Endothelial cell (in vitro differentiated cells): ENCODE measurements around the gene RTL5. TPM values are rescaled to one million over a fixed set of nuclear protein-coding genes. Genes with fewer than 3 reads are reported as not detected.

Experiments used
- DNase-seq: peaks from one replicate; pipeline ENCODE4 v3.0.0; 2021; ENCODE audit warnings: low spot score
- H3K27ac Mint-ChIP-seq: one replicate; pipeline ENCODE4 v1.8.0; 2021; ENCODE audit warnings: mixed read lengths, inconsistent platforms; ENCODE audit not compliant: unreplicated experiment
- H3K27me3 Mint-ChIP-seq: one replicate; pipeline ENCODE4 v1.8.0; 2021; ENCODE audit warnings: mild to moderate bottlenecking, moderate library complexity, mixed read lengths, inconsistent platforms; ENCODE audit not compliant: unreplicated experiment
- H3K36me3 Mint-ChIP-seq: one replicate; pipeline ENCODE4 v1.8.0; 2021; ENCODE audit warnings: mild to moderate bottlenecking, low read depth, mixed read lengths, inconsistent platforms; ENCODE audit not compliant: unreplicated experiment
- H3K4me1 Mint-ChIP-seq: one replicate; pipeline ENCODE4 v1.8.0; 2021; ENCODE audit warnings: mild to moderate bottlenecking, mixed read lengths, inconsistent platforms; ENCODE audit not compliant: unreplicated experiment
- H3K4me3 Mint-ChIP-seq: one replicate; pipeline ENCODE4 v1.8.0; 2021; ENCODE audit warnings: mild to moderate bottlenecking, mixed read lengths, inconsistent platforms; ENCODE audit not compliant: unreplicated experiment
- H3K9me3 Mint-ChIP-seq: one replicate; pipeline ENCODE4 v1.8.0; 2021; ENCODE audit warnings: mixed read lengths, inconsistent platforms; ENCODE audit not compliant: unreplicated experiment
- total RNA-seq: library from RNA; stranded (reverse); fragmentation: NEBNext Ultra II Directional; extraction: Animal tissue kit (Norgen Biotek cat#: 25700); gene quantifications from one replicate; pipeline ENCODE4 v1.2.1, GENCODE V29; 2021; ENCODE audit not compliant: unreplicated experiment
- TF ChIP-seq, protein P1 (sequence below): fragments of 200-600 bp; sonication (generic); IDR thresholded peaks from one replicate; pipeline ENCODE4 v1.5.0; 2021; ENCODE audit warnings: antibody characterized with exemption; ENCODE audit not compliant: unreplicated experiment

RTL5 gene
- total RNA-seq, 1 donor from 2014 or later = 8.5 TPM

DNA sequence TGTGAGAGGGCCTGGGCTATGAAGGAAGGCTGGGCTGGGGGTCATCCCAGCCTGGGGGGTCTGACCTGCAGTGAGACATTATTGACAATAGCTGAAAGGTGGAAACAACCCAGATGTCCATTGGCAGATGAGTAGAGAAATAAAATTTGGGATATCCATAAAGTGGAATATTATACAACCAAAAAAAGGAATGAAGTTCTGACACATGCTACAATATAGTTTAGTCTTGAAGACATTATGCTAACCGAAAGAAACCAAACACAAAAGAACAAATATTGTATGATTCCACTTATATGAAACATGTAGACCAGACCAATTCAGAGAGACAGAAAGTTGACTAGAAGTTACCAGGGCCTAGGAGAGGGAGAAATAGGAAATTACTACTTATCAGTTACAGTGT is 44.7 kb downstream of the RTL5 start:
- Mint-ChIP-seq H3K27me3 (peaks cover 2% of the 10 kb centered on the region), H3K9me3 (no peaks in the 10 kb centered on the region), H3K4me1 (peaks cover 24% of the 10 kb centered on the region), H3K27ac (peak overlapping the region; percentile 74), H3K36me3 (peaks cover 9% of the 10 kb centered on the region), H3K4me3 (no peak overlapping the region)
- DNase-seq = no peak
- TF ChIP-seq, protein P1, sequence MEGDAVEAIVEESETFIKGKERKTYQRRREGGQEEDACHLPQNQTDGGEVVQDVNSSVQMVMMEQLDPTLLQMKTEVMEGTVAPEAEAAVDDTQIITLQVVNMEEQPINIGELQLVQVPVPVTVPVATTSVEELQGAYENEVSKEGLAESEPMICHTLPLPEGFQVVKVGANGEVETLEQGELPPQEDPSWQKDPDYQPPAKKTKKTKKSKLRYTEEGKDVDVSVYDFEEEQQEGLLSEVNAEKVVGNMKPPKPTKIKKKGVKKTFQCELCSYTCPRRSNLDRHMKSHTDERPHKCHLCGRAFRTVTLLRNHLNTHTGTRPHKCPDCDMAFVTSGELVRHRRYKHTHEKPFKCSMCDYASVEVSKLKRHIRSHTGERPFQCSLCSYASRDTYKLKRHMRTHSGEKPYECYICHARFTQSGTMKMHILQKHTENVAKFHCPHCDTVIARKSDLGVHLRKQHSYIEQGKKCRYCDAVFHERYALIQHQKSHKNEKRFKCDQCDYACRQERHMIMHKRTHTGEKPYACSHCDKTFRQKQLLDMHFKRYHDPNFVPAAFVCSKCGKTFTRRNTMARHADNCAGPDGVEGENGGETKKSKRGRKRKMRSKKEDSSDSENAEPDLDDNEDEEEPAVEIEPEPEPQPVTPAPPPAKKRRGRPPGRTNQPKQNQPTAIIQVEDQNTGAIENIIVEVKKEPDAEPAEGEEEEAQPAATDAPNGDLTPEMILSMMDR = no peak

DNA sequence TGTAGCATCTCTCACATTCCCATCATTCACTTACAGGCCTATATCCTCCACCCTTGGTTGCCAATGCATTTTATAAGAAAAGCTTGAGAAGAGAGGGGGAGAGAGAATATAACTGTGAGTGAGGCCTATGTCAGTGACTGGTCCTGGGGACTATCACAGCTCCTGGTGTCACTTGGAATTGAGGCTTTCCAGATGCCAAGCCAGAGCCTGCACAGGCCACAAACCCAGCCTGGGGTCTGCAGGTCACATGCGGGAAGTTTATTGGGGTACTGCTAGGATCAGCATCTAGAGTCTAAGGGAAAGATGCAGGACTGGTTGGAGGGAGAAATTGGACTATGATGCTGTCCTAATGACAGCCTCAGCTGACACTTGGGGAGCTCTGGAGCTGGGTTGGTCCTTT is 47.6 kb downstream of the RTL5 start:
- DNase-seq = no peak
- no peaks in the 10 kb centered on the region for H3K9me3 Mint-ChIP-seq
- H3K27me3 Mint-ChIP-seq = peaks cover 9% of the 10 kb centered on the region
- peak overlapping the region; percentile 30 for H3K27ac Mint-ChIP-seq
- peaks cover 45% of the 10 kb centered on the region for H3K4me1 Mint-ChIP-seq
- TF ChIP-seq, protein P1 = no peak
- H3K36me3 Mint-ChIP-seq = peaks cover 16% of the 10 kb centered on the region
- H3K4me3 Mint-ChIP-seq = no peak overlapping the region

DNA sequence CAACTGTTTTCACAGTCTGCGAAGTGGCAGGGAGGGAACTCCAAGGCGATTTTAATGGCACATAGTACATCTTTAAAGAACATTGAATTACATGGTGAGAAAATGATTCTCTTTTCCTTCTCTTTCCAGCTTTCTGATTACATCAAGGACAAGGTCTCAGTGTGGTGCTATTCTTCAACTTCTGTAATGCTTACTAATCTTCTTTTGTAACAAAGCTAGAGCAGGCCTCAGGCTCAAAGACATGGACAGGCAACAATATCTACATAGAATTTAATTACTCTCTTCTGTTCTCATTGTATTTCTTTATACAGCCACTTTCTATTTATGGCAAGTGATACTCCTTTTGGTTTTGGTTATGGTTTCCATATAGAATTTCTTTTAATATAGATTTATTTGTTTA is 48.4 kb downstream of the RTL5 start:
- no peak for DNase-seq
- Mint-ChIP-seq H3K4me1 (peaks cover 48% of the 10 kb centered on the region), H3K27me3 (peaks cover 9% of the 10 kb centered on the region), H3K4me3 (peak overlapping the region; percentile 61), H3K36me3 (peaks cover 14% of the 10 kb centered on the region), H3K9me3 (no peaks in the 10 kb centered on the region), H3K27ac (no peak overlapping the region)
- TF ChIP-seq, protein P1 = no peak

DNA sequence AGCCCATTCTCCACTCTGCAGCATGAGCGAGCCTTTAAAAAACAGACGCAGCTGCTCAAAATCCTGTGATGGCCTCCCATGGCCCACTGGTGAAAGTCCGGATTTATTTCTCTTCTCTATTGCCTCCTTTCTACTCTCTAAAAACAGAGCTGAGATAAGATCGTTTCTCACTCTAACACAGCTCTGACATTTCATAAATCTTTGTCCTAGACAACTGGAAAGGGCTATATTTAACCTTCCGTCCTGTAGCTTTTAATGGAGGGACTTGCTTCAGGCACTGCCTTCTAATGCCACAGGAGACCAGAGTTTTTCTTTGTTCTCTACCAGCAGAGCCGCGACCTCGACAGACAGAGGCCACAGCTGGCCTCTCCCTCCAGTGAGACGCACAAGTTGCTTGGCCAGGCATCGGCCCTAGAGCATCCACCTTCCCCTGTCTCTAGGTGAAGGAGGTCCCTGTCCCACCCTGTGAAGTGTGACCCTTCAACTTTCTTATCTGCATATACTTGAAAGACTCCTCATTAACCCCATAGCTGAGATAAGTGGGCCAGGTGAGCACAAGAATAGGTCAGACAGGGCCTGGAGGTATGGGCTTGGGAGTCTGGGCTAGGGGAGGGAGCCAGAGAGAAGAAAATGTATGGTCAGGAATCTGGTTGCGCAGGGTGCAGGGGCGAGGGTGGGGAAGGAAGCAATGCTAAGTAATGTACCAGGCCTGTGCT is 50.0 kb downstream of the RTL5 start:
- Mint-ChIP-seq H3K27me3 (peaks cover 12% of the 10 kb centered on the region), H3K4me1 (peaks cover 58% of the 10 kb centered on the region), H3K9me3 (no peaks in the 10 kb centered on the region), H3K4me3 (peak overlapping the region; percentile 92), H3K36me3 (peaks cover 9% of the 10 kb centered on the region), H3K27ac (peak overlapping the region; percentile 84)
- DNase-seq = no peak
- TF ChIP-seq, protein P1 = no peak

DNA sequence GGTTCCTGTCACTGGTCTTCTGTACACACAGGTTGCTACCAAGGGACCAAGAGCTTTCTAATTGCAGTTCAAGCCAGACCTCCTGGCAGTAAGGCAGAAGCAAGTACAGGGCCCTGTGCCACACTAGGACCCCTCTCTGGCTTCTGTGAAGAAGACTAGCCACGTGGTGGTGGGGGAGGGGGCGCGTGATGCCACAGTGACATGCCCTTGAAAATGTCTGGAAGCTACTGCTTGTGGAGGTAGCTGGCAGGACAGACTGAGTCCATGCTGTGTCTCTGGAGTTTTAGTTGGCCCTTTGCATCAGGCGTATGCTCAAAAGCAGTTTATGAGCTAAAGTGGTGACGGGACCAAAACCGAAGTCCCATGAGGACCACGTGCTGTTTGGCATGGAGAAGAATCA is 50.9 kb downstream of the RTL5 start:
- no peak for DNase-seq
- TF ChIP-seq, protein P1 = no peak
- Mint-ChIP-seq H3K9me3 (no peaks in the 10 kb centered on the region), H3K36me3 (peaks cover 8% of the 10 kb centered on the region), H3K27ac (peak overlapping the region; percentile 99), H3K4me1 (peaks cover 57% of the 10 kb centered on the region), H3K27me3 (peaks cover 12% of the 10 kb centered on the region), H3K4me3 (peak overlapping the region; percentile 92)
